ENCODE measurements around the gene RHOJ.
"Not testable (repeated sequence)": the region's sequence is repeated elsewhere in the genome, so short reads cannot be mapped to it uniquely, and the experiment has no call there.

The RHOJ gene

GRCh38 chr14:63204407-63205043 is at the start of gene RHOJ:
Gene RHOJ, plus strand, starts transcription at chr14:63204443. Its CDS starts 427 bp downstream, at chr14:63204870.
- no peak for DNase-seq

- DNase-seq, result no peak
These were observed 48.6 kb upstream of the RHOJ start for GRCh38 chr14:63155511-63156185.

- no peak for DNase-seq
These were observed 47.0 kb upstream of the RHOJ start for GRCh38 chr14:63157195-63157594.

- DNase-seq, result no peak
These were observed 40.9 kb upstream of the RHOJ start for GRCh38 chr14:63163306-63163705.

- no peak for DNase-seq
These were observed 40.0 kb upstream of the RHOJ start for GRCh38 chr14:63164108-63164683.

GRCh38 chr14:63165267-63165666 is 39.0 kb upstream of the RHOJ start:
- DNase-seq, result not testable (repeated sequence)

GRCh38 chr14:63167044-63167443 is 37.2 kb upstream of the RHOJ start:
- no peak for DNase-seq

GRCh38 chr14:63174760-63175191 is 29.5 kb upstream of the RHOJ start:
- DNase-seq, result no peak

GRCh38 chr14:63175531-63175930 is 28.7 kb upstream of the RHOJ start:
- no peak for DNase-seq

- no peak for DNase-seq
These were observed 25.3 kb upstream of the RHOJ start for GRCh38 chr14:63178912-63179311.

- DNase-seq, result no peak
These were observed 24.9 kb upstream of the RHOJ start for GRCh38 chr14:63179383-63179782.

- no peak for DNase-seq
These were observed 24.2 kb upstream of the RHOJ start for GRCh38 chr14:63180011-63180410.

GRCh38 chr14:63182968-63183367 is 21.3 kb upstream of the RHOJ start:
- no peak for DNase-seq

- DNase-seq, result no peak
These were observed 17.8 kb upstream of the RHOJ start for GRCh38 chr14:63186453-63186852.

- no peak for DNase-seq
These were observed 13.0 kb upstream of the RHOJ start for GRCh38 chr14:63191211-63191610.

GRCh38 chr14:63192085-63192484 is 12.2 kb upstream of the RHOJ start:
- no peak for DNase-seq

GRCh38 chr14:63193236-63193635 is 11.0 kb upstream of the RHOJ start:
- no peak for DNase-seq

- DNase-seq, result no peak
These were observed 4.1 kb upstream of the RHOJ start for GRCh38 chr14:63200035-63200740.

GRCh38 chr14:63200767-63201166 is 3.5 kb upstream of the RHOJ start:
- DNase-seq, result no peak

GRCh38 chr14:63203015-63203414 is 1.2 kb upstream of the RHOJ start:
- no peak for DNase-seq

GRCh38 chr14:63203618-63204406 is 431 bp upstream of the RHOJ start:
- no peak for DNase-seq

GRCh38 chr14:63205044-63205575 is 867 bp downstream of the RHOJ start:
- DNase-seq, result no peak

- DNase-seq, result no peak
These were observed 1.6 kb downstream of the RHOJ start for GRCh38 chr14:63205866-63206265.
